IMR-90 (cell line): ENCODE data around the gene DDX10. TPM values are rescaled to one million over a fixed set of nuclear protein-coding genes. Genes with fewer than 3 reads are reported as not detected.
A peak's percentile ranks its signal among the peaks of the same experiment; 100 is the strongest.

Experiments
- ATAC-seq: fragments of 200-7000 bp; cut with Tn5 transposase; 2 replicates; pipeline ENCODE4 v1.9.1; 2020; ENCODE audit warnings: low read depth, mild to moderate bottlenecking, moderate library complexity
- BruUV-seq: library from RNA; stranded (reverse); fragments of 400-500 nt; replicated peaks from 2 replicates; lab custom pipeline; 2021; lab: Mats Ljungman, UMichigan
- CTCF ChIA-PET: fragments of 300-600 bp; formaldehyde crosslinking; extraction: SDS; loops from one replicate; lab custom pipeline; 2021; ENCODE audit warnings: antibody characterized with exemption; lab: Yijun Ruan, JAX
- POLR2A ChIA-PET: fragments of 300-600 bp; sonication (Branson Sonifier 250); formaldehyde crosslinking; loops from one replicate; lab custom pipeline; 2022; ENCODE audit warnings: antibody characterized with exemption; ENCODE audit not compliant: unreplicated experiment; lab: Charles Lee
- DNase-seq: peaks from one replicate; pipeline ENCODE4 v3.0.0; 2013
- H2AFZ ChIP-seq: replicated peaks from 2 replicates; pipeline ENCODE3; 2013; ENCODE audit warnings: low read length, mild to moderate bottlenecking; ENCODE audit not compliant: poor library complexity
- H2AK5ac ChIP-seq: 2 replicates; pipeline ENCODE4 v1.6.1; 2013; ENCODE audit warnings: low read depth, low read length, inconsistent platforms
- H2AK9ac ChIP-seq: replicated peaks from 2 replicates; pipeline ENCODE3; 2013; ENCODE audit warnings: mild to moderate bottlenecking, low read depth, low read length, moderate library complexity; ENCODE audit not compliant: poor library complexity
- H2BK120ac ChIP-seq: 2 replicates; pipeline ENCODE4 v1.6.1; 2013; ENCODE audit warnings: low read depth, low read length, inconsistent platforms
- H2BK15ac ChIP-seq: 3 replicates; pipeline ENCODE4 v1.6.1; 2013; ENCODE audit warnings: low read depth, low read length, inconsistent platforms
- H2BK20ac ChIP-seq: 2 replicates; pipeline ENCODE4 v1.6.1; 2013; ENCODE audit warnings: low read depth, mild to moderate bottlenecking, inconsistent platforms, low read length, moderate library complexity
- H2BK5ac ChIP-seq: 2 replicates; pipeline ENCODE4 v1.6.1; 2013; ENCODE audit warnings: mild to moderate bottlenecking, low read depth, low read length, inconsistent platforms; ENCODE audit not compliant: poor library complexity, severe bottlenecking
- H3K14ac ChIP-seq: replicated peaks from 2 replicates; pipeline ENCODE4 v1.6.1; 2013; ENCODE audit warnings: low read depth, low read length, inconsistent platforms
- H3K18ac ChIP-seq: 2 replicates; pipeline ENCODE4 v1.6.1; 2013; ENCODE audit warnings: low read depth, low read length, control low read depth
- H3K23ac ChIP-seq: 2 replicates; pipeline ENCODE4 v1.6.1; 2013; ENCODE audit warnings: low read depth, low read length, inconsistent platforms
- H3K27ac ChIP-seq: 2 replicates; pipeline ENCODE4 v1.5.1; 2013; ENCODE audit warnings: mild to moderate bottlenecking, control low read depth, low read length; ENCODE audit not compliant: insufficient read depth
- H3K27me3 ChIP-seq: 2 replicates; pipeline ENCODE4 v1.6.1; 2013; ENCODE audit warnings: low read length; ENCODE audit not compliant: control insufficient read depth, insufficient read depth
- H3K36me3 ChIP-seq: 2 replicates; pipeline ENCODE4 v1.6.1; 2013; ENCODE audit warnings: low read length, mixed read lengths; ENCODE audit not compliant: control insufficient read depth, insufficient read depth
- H3K4ac ChIP-seq: 2 replicates; pipeline ENCODE4 v1.6.1; 2013; ENCODE audit warnings: low read depth, low read length, inconsistent platforms
- H3K4me1 ChIP-seq: 2 replicates; pipeline ENCODE4 v1.6.1; 2013; ENCODE audit warnings: low read length, mixed read lengths; ENCODE audit not compliant: control insufficient read depth, insufficient read depth
- H3K4me2 ChIP-seq: 2 replicates; pipeline ENCODE4 v1.6.1; 2013; ENCODE audit warnings: low read depth, mild to moderate bottlenecking, control low read depth, low read length, moderate library complexity
- H3K4me3 ChIP-seq: 2 replicates; pipeline ENCODE4 v1.5.1; 2013; ENCODE audit warnings: low read depth, mild to moderate bottlenecking, control low read depth, low read length, moderate library complexity; ENCODE audit not compliant: insufficient read depth
- H3K56ac ChIP-seq: 2 replicates; pipeline ENCODE4 v1.6.1; 2013; ENCODE audit warnings: low read length, inconsistent platforms; ENCODE audit not compliant: insufficient read depth; ENCODE audit errors: extremely low read depth
- H3K79me1 ChIP-seq, 2 experiments: 2 replicates each; pipeline ENCODE4 v1.6.1; 2013; ENCODE audit warnings: low read length in 2 of 2, inconsistent platforms in 1 of 2, low read depth in 1 of 2
- H3K9ac ChIP-seq: 2 replicates; pipeline ENCODE4 v1.6.1; 2013; ENCODE audit warnings: low read depth, low read length, control low read depth
- H3K9me1 ChIP-seq: 2 replicates; pipeline ENCODE4 v1.6.1; 2013; ENCODE audit warnings: low read length, inconsistent platforms; ENCODE audit not compliant: insufficient read depth
- H3K9me3 ChIP-seq: 2 replicates; pipeline ENCODE4 v1.6.1; 2013; ENCODE audit warnings: low read length; ENCODE audit not compliant: control insufficient read depth, insufficient read depth
- H4K20me1 ChIP-seq: 2 replicates; pipeline ENCODE4 v1.6.1; 2013; ENCODE audit warnings: low read length, inconsistent platforms; ENCODE audit not compliant: insufficient read depth
- H4K5ac ChIP-seq: 2 replicates; pipeline ENCODE4 v1.6.1; 2013; ENCODE audit warnings: mild to moderate bottlenecking, low read depth, low read length, control low read depth
- H4K8ac ChIP-seq, 2 experiments: 2 replicates each; pipeline ENCODE4 v1.6.1; 2013; ENCODE audit warnings: low read depth in 2 of 2, low read length in 2 of 2, control low read depth in 1 of 2, inconsistent platforms in 1 of 2
- H4K91ac ChIP-seq: 2 replicates; pipeline ENCODE4 v1.6.1; 2013; ENCODE audit warnings: low read depth, low read length, inconsistent platforms; ENCODE audit not compliant: insufficient read depth
- CEBPB ChIP-seq: IDR thresholded peaks from 2 replicates; pipeline ENCODE4 v1.6.1; 2012; ENCODE audit warnings: low read depth, low read length, improper control_type of control experiment
- CHD1 ChIP-seq: IDR thresholded peaks from 2 replicates; pipeline ENCODE4 v1.6.1; 2012; ENCODE audit warnings: low read depth, low read length, improper control_type of control experiment
- FOS ChIP-seq: fragments of 150-350 bp; IDR thresholded peaks from 2 replicates; pipeline ENCODE4 v1.6.1; 2016; ENCODE audit warnings: low read depth, low read length
- USF2 ChIP-seq: fragments of 150-350 bp; IDR thresholded peaks from 2 replicates; pipeline ENCODE4 v1.6.1; 2017; ENCODE audit warnings: mild to moderate bottlenecking, antibody characterized with exemption, low read length, low read depth
- WGBS, 2 experiments: methylation state at CpG; one replicate each; pipeline versions ENCODE4 v1.1.5 to v1.1.7; 2013; ENCODE audit warnings: missing lambda C conversion rate in 2 of 2; ENCODE audit not compliant: insufficient read length in 1 of 2; ENCODE audit errors: extremely low coverage in 2 of 2; 5-methylcytosine and 5-hydroxymethylcytosine counted together
- dilution Hi-C: fragments of 300-500 bp; cut with HindIII; formaldehyde crosslinking; loops from one replicate; pipeline ENCODE4 v1.14.3; 2018; ENCODE audit warnings: low sequenced_read_pairs; ENCODE audit not compliant: unreplicated experiment
- in situ Hi-C: fragments of 300-500 bp; cut with MboI; formaldehyde crosslinking; loops from 3 replicates; pipeline ENCODE4 v1.14.3; 2019; ENCODE audit warnings: low sequenced_read_pairs, inconsistent platforms, mixed read lengths
- intact Hi-C: fragments of 100-400 bp; cut with micrococcal nuclease; formaldehyde crosslinking; loops from 2 replicates; pipeline ENCODE4 v1.10.0; 2022
- polyA plus RNA-seq, 3 experiments: library from polyadenylated mRNA; depleted of rRNA; stranded (reverse); fragments of >200 nt; gene quantifications; 2 replicates each; pipeline ENCODE4 v1.2.3, GENCODE V29; 2012; ENCODE audit warnings: low replicate concordance in 1 of 3
- total RNA-seq: library from RNA; depleted of rRNA; stranded (reverse); fragments of >200 nt; gene quantifications from 2 replicates; pipeline ENCODE4 v1.2.3, GENCODE V29; 2012

The DDX10 gene
- total and polyA plus RNA-seq, 2 of the 4 experiments (the other 2 are of a cell fraction) = 20.0 to 31.9 TPM

- no peak overlapping the region for H2AFZ ChIP-seq
- peak overlapping the region; percentile 69; the same call in 1 of the 2 replicates for H3K4ac ChIP-seq
- no peaks in the 10 kb centered on the region for H4K20me1 ChIP-seq
- DNase-seq (peak; percentile 80), ATAC-seq (peak; percentile 64)
- H2BK5ac ChIP-seq = peak overlapping the region; percentile 68
- H3K18ac ChIP-seq = peak overlapping the region; percentile 60; the same call in 1 of the 2 replicates
- peak overlapping the region; percentile 65 for H3K14ac ChIP-seq
- H2BK20ac ChIP-seq = peak overlapping the region; percentile 88
- H3K27ac ChIP-seq = no peak overlapping the region
- dilution Hi-C loops (no loop called here), intact Hi-C loops (no loop called here), in situ Hi-C loops (no loop called here)
- H3K4me1 ChIP-seq = no peaks in the 10 kb centered on the region; the same call in 1 of the 2 replicates
- TF ChIP-seq FOS (0 out of 2 replicates have a peak, but pooled peaks have one; percentile 33), USF2 (no peak), CEBPB (peak; percentile 78), CHD1 (no peak)
- H3K4me3 ChIP-seq = no peak overlapping the region
- H3K23ac ChIP-seq = peak overlapping the region; percentile 55; the same call in 1 of the 2 replicates
- H3K9ac ChIP-seq = no peak overlapping the region
- no peak overlapping the region for H3K4me2 ChIP-seq
- no peaks in the 10 kb centered on the region for H3K36me3 ChIP-seq
- H3K9me3 ChIP-seq = no peaks in the 10 kb centered on the region
- H2AK9ac ChIP-seq = no peak overlapping the region
- 88% methylated on average over 1 of the region's 7 CpGs; no CpG with 5 or more reads in 1 of the 2 experiments for WGBS, 2 experiments
- H3K9me1 ChIP-seq = peaks cover 5% of the 10 kb centered on the region; the same call in 1 of the 2 replicates
- H4K8ac ChIP-seq = peak overlapping the region in 1 of 2 experiments; percentile 81; a peak in 2 of 4 replicates
- no peaks in the 10 kb centered on the region for H3K27me3 ChIP-seq
- peak overlapping the region; percentile 82 for H4K91ac ChIP-seq
- peak overlapping the region; percentile 66; the same call in 1 of the 2 replicates for H2AK5ac ChIP-seq
- peak overlapping the region; percentile 75; the same call in 1 of the 2 replicates for H4K5ac ChIP-seq
- no peaks in the 10 kb centered on the region for H3K79me1 ChIP-seq
- POLR2A ChIA-PET = no interaction called here
- H2BK15ac ChIP-seq = peak overlapping the region; percentile 58; the same call in 2 of the 3 replicates
- CTCF ChIA-PET = no interaction called here
- BruUV-seq = no TSS peak
- peak overlapping the region; percentile 78 for H2BK120ac ChIP-seq
- H3K56ac ChIP-seq = no peak overlapping the region
These were observed 283.0 kb downstream of the DDX10 start for GRCh38 chr11:108947654-108948570.
